ENCODE results near the gene PSMF1. TPM values are rescaled to one million over a fixed set of nuclear protein-coding genes. Genes with fewer than 3 reads are reported as not detected.
A peak's percentile ranks its signal among the peaks of the same experiment; 100 is the strongest.

PSMF1 gene
- total and polyA plus RNA-seq, 2 of the 13 experiments (the other 11 are each of a cell fraction or from before 2014, with no cell fraction given), result 82.5 to 86.0 TPM

DNA sequence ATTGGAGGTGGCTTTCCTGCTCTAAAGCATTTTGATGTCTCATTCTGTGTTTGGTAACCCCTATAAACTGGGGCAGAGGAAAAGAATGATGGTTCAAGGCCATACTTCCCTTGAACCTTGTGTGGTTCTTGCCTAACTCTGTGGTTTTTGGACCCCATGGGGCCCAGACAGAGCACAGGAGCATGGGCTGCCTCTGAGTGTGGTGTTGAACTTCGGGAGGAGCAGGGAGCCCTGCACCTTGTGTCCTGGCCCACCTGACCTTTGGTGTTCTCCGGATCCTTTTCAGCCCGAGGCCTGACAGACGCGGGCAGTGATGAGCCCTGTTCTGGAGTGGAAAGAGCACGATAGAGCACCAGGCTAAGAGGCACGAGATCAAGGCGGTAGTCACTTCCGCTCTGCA lies 47.5 kb downstream of the PSMF1 start (continued):
- TF ChIP-seq ZNF367 (CRISPR knock-in tag; IDR thresholded peaks at IDR 0.05; ENCODE audit: borderline replicate concordance), result no peak
- no peak for TF ChIP-seq HNRNPUL1 (IDR thresholded peaks at IDR 0.05; ENCODE audit: low read depth, low read length)
- TF ChIP-seq YY1 (IDR thresholded peaks at IDR 0.05; ENCODE audit: insufficient read depth, insufficient replicate concordance, low read depth, low read length), result no peak
- TF ChIP-seq BORCS8-MEF2B (CRISPR knock-in tag; IDR thresholded peaks at IDR 0.05), result no peak
- TF ChIP-seq ZNF552 (CRISPR knock-in tag; IDR thresholded peaks at IDR 0.05; ENCODE audit: borderline replicate concordance), result no peak
- TF ChIP-seq TRIM24 (CRISPR knock-in tag; IDR thresholded peaks at IDR 0.05), result peak; percentile 67; the same call in 1 of the 2 replicates
- TF ChIP-seq ATM (IDR thresholded peaks at IDR 0.05; ENCODE audit: borderline replicate concordance), result no peak
- no peak for TF ChIP-seq ATF1 (CRISPR knock-in tag; IDR thresholded peaks at IDR 0.05)
- TF ChIP-seq CHD4 (IDR thresholded peaks at IDR 0.05; ENCODE audit: borderline replicate concordance, low read length), result no peak
- TF ChIP-seq, protein P1, sequence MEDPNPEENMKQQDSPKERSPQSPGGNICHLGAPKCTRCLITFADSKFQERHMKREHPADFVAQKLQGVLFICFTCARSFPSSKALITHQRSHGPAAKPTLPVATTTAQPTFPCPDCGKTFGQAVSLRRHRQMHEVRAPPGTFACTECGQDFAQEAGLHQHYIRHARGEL (CRISPR knock-in tag; IDR thresholded peaks at IDR 0.05), result no peak
- TF ChIP-seq NR1H2 (CRISPR knock-in tag; IDR thresholded peaks at IDR 0.05; ENCODE audit: borderline replicate concordance, low read depth), result no peak
- TF ChIP-seq ZNF33B (CRISPR knock-in tag; IDR thresholded peaks at IDR 0.05), result no peak
- no peak for TF ChIP-seq ZFX (CRISPR knock-in tag; IDR thresholded peaks at IDR 0.05; ENCODE audit: low read depth)
- TF ChIP-seq ZNF605 (CRISPR knock-in tag; IDR thresholded peaks at IDR 0.05), result peak; percentile 38; the same call in 1 of the 2 replicates
- TF ChIP-seq MXD4 (CRISPR knock-in tag; IDR thresholded peaks at IDR 0.05), result no peak
- TF ChIP-seq, protein P2, sequence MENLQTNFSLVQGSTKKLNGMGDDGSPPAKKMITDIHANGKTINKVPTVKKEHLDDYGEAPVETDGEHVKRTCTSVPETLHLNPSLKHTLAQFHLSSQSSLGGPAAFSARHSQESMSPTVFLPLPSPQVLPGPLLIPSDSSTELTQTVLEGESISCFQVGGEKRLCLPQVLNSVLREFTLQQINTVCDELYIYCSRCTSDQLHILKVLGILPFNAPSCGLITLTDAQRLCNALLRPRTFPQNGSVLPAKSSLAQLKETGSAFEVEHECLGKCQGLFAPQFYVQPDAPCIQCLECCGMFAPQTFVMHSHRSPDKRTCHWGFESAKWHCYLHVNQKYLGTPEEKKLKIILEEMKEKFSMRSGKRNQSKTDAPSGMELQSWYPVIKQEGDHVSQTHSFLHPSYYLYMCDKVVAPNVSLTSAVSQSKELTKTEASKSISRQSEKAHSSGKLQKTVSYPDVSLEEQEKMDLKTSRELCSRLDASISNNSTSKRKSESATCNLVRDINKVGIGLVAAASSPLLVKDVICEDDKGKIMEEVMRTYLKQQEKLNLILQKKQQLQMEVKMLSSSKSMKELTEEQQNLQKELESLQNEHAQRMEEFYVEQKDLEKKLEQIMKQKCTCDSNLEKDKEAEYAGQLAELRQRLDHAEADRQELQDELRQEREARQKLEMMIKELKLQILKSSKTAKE (CRISPR knock-in tag; IDR thresholded peaks at IDR 0.05; ENCODE audit: borderline replicate concordance), result no peak
- TF ChIP-seq ZIK1 (CRISPR knock-in tag; IDR thresholded peaks at IDR 0.05; ENCODE audit: borderline replicate concordance, low read depth), result no peak
- TF ChIP-seq TP53 (CRISPR knock-in tag; conservative IDR thresholded peaks at IDR 0.05), result no peak
- peak; percentile 84 for TF ChIP-seq NR2C2 (CRISPR knock-in tag; IDR thresholded peaks at IDR 0.05; ENCODE audit: borderline replicate concordance)
- no peak for TF ChIP-seq ZSCAN30 (CRISPR knock-in tag; IDR thresholded peaks at IDR 0.05)
- TF ChIP-seq, protein P3, sequence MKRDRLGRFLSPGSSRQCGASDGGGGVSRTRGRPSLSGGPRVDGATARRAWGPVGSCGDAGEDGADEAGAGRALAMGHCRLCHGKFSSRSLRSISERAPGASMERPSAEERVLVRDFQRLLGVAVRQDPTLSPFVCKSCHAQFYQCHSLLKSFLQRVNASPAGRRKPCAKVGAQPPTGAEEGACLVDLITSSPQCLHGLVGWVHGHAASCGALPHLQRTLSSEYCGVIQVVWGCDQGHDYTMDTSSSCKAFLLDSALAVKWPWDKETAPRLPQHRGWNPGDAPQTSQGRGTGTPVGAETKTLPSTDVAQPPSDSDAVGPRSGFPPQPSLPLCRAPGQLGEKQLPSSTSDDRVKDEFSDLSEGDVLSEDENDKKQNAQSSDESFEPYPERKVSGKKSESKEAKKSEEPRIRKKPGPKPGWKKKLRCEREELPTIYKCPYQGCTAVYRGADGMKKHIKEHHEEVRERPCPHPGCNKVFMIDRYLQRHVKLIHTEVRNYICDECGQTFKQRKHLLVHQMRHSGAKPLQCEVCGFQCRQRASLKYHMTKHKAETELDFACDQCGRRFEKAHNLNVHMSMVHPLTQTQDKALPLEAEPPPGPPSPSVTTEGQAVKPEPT (CRISPR knock-in tag; IDR thresholded peaks at IDR 0.05; ENCODE audit: low read depth), result no peak
- TF ChIP-seq ZNF484 (CRISPR knock-in tag; IDR thresholded peaks at IDR 0.05; ENCODE audit: borderline replicate concordance, low read depth), result no peak
- TF ChIP-seq, protein P4, sequence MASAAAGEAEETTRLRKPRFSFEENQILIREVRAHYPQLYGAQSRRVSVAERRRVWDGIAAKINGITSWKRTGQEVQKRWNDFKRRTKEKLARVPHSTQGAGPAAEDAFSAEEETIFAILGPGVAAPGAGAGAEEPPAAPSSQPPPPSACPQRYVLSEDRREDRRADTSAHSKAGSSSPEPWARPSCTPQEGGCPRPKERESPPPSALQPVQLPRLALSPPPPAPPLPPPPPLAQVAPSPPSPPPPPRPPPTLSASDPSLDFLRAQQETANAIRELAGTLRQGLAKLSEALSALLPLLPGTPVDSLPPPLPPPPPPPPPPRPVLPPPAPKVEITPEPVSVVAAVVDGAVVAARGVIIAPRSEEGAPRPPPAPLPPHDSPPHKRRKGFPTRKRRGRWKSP (CRISPR knock-in tag; IDR thresholded peaks at IDR 0.05), result no peak
- TF ChIP-seq, protein P5, sequence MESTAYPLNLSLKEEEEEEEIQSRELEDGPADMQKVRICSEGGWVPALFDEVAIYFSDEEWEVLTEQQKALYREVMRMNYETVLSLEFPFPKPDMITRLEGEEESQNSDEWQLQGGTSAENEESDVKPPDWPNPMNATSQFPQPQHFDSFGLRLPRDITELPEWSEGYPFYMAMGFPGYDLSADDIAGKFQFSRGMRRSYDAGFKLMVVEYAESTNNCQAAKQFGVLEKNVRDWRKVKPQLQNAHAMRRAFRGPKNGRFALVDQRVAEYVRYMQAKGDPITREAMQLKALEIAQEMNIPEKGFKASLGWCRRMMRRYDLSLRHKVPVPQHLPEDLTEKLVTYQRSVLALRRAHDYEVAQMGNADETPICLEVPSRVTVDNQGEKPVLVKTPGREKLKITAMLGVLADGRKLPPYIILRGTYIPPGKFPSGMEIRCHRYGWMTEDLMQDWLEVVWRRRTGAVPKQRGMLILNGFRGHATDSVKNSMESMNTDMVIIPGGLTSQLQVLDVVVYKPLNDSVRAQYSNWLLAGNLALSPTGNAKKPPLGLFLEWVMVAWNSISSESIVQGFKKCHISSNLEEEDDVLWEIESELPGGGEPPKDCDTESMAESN (CRISPR knock-in tag; conservative IDR thresholded peaks at IDR 0.05), result no peak
- no peak for TF ChIP-seq ZC3H13 (CRISPR knock-in tag; IDR thresholded peaks at IDR 0.05)
